Tibial nerve (tissue), 4 donors: ENCODE results near the gene RNF212B. TPM values are rescaled to one million over a fixed set of nuclear protein-coding genes. Genes with fewer than 3 reads are reported as not detected.

Source experiments
- DNase-seq, 2 donors: peaks; one replicate each; pipeline ENCODE4 v3.0.0-alpha.2; 2019; ENCODE audit warnings: low spot score in 2 of 2
- H3K27ac ChIP-seq, 4 donors: fragments of 200-600 bp; sonication (generic) in 3 of 4; one replicate each; pipeline ENCODE4 v1.5.1; 2017 to 2019; ENCODE audit warnings: mild to moderate bottlenecking in 1 of 4
- H3K27me3 ChIP-seq, 2 donors: fragments of 200-600 bp; sonication (generic) in 1 of 2; one replicate each; pipeline versions ENCODE4 v1.5.1 to v1.6.0; 2017 to 2019
- H3K36me3 ChIP-seq, 3 donors: fragments of 200-600 bp; sonication (generic); one replicate each; pipeline ENCODE4 v1.5.1; 2018 to 2019
- H3K4me1 ChIP-seq, 4 donors: fragments of 200-600 bp; sonication (generic) in 3 of 4; one replicate each; pipeline ENCODE4 v1.5.1; 2017 to 2019
- H3K4me3 ChIP-seq, 4 donors: fragments of 200-600 bp; sonication (generic) in 3 of 4; one replicate each; pipeline ENCODE4 v1.5.1; 2017 to 2019; ENCODE audit warnings: mild to moderate bottlenecking in 1 of 4, moderate library complexity in 1 of 4
- H3K9me3 ChIP-seq, 4 donors: fragments of 200-600 bp; sonication (generic) in 3 of 4; one replicate each; pipeline ENCODE4 v1.5.1; 2017 to 2019
- CTCF ChIP-seq, 5 experiments: fragments of 200-600 bp in 3 of 5; fragments of 450-650 bp in 2 of 5; sonication (generic) in 3 of 5; IDR thresholded peaks; one replicate each; pipeline ENCODE4 v1.5.1; 2016 to 2019; ENCODE audit warnings: antibody characterized with exemption in 5 of 5, mild to moderate bottlenecking in 3 of 5, moderate library complexity in 2 of 5
- EP300 ChIP-seq, 2 donors: sonication (generic); formaldehyde crosslinking; IDR thresholded peaks; one replicate each; pipeline ENCODE4 v1.6.1; 2017; ENCODE audit warnings: antibody characterized with exemption in 2 of 2, mild to moderate bottlenecking in 1 of 2
- POLR2A ChIP-seq, 2 donors: fragments of 450-650 bp; IDR thresholded peaks; one replicate each; pipeline ENCODE4 v1.6.1; 2017; ENCODE audit warnings: antibody characterized with exemption in 2 of 2, mild to moderate bottlenecking in 2 of 2, moderate library complexity in 2 of 2
- WGBS, 2 donors: methylation state at CpG; one replicate each; pipeline ENCODE4 v1.1.5; 2018; 5-methylcytosine and 5-hydroxymethylcytosine counted together
- total RNA-seq, 4 donors: library from RNA; depleted of rRNA; stranded (reverse); fragments of >200 nt; gene quantifications; one replicate each; pipeline ENCODE4 v1.1.0, GENCODE V29; 2016

RNF212B gene
- total RNA-seq, 4 donors from 2014 or later, result not detected

DNA sequence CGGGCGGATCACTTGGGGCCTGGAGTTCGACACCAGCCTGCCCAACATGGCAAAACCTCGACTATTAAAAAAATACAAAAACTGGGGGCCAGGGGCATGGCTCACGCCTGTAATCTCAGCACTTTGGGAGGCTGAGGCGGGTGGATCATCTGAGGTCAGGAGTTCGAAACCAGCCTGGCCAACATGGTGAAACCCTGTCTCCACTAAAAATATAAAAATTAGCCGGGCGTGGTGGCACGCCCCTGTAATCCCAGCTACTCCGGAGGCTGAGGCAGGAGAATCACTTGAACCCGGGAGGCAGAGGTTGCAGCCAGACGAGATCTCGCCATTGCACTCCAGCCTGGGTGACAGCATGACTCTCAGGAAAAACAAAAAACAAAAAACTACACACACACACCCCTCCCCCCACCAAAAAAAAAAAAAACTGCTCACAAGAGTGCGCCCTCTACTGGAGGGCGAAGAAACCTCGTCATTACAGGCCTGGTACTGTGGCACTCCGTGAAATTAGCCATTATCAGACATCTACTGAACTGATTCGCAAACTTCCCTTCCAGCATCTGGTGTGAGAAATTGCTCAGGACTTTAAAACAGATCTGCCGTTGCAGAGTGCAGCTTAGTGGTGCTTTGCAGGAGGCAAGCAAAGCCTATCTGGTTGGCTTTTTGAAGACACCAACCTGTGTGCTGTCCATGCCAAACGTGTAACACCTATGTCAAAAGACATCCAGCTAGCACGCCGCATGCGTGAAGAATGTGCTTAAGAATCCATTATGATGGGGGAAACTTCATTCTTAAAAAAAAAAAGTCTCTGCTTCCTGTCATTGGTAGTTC is 57.2 kb downstream of the RNF212B start:
- Histone ChIP-seq H3K27me3 (no peaks in the 10 kb centered on the region), H3K4me1 (peaks cover 0 to 38% (median 16%) of the 10 kb centered on the region in 4 donors), H3K9me3 (no peaks in the 10 kb centered on the region), H3K4me3 (no peak overlapping the region), H3K27ac (peak overlapping the region in 2 of 4 donors; percentile 27 to 30), H3K36me3 (peaks cover 0 to 26% (median 0%) of the 10 kb centered on the region in 3 donors)
- WGBS, 2 donors, result 31% methylated on average over 24 of the region's 24 CpGs
- TF ChIP-seq CTCF (IDR thresholded peaks at IDR 0.05) (peak; percentile 66 to 94 (median 71)), POLR2A (IDR thresholded peaks at IDR 0.05) (no peak)
- peak in 1 of 2 donors; percentile 47 for DNase-seq

- WGBS, 2 donors, result 78 to 80% methylated on average over 7 of the region's 7 CpGs
- Histone ChIP-seq H3K4me1 (peaks cover 0 to 47% (median 23%) of the 10 kb centered on the region in 4 donors), H3K27ac (peak overlapping the region in 2 of 4 donors; percentile 27 to 30), H3K4me3 (no peak overlapping the region), H3K36me3 (peaks cover 0 to 26% (median 0%) of the 10 kb centered on the region in 3 donors), H3K27me3 (no peaks in the 10 kb centered on the region), H3K9me3 (no peaks in the 10 kb centered on the region)
- no peak for TF ChIP-seq POLR2A (IDR thresholded peaks at IDR 0.05)
- TF ChIP-seq EP300 (IDR thresholded peaks at IDR 0.05), result no peak
- no peak for TF ChIP-seq CTCF (IDR thresholded peaks at IDR 0.05)
- DNase-seq, result no peak
These were observed 58.5 kb downstream of the RNF212B start for GRCh38 chr14:23296012-23296777.

DNA sequence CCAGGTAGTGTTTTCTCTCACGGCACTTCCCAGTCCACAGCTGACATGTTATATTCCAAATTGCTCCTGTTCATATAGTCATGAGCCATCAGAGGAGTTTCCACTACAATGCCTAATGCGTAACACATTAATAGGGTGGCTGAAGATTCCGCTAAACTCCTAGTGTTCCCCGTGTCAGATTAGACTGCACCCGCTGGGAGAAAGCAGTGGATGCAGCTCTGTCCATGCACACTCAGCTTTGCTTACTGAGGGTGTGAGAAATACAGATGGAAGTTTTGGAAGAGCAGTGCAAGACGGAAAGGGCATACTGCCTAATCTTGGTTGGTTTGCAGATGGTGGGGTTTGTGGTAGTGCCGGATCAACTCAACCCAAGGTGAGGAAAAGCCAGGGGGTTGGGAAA is 59.4 kb downstream of the RNF212B start:
- Histone ChIP-seq H3K27ac (peak overlapping the region in 2 of 4 donors; percentile 27 to 30), H3K27me3 (no peaks in the 10 kb centered on the region), H3K9me3 (no peaks in the 10 kb centered on the region), H3K4me1 (peaks cover 0 to 47% (median 23%) of the 10 kb centered on the region in 4 donors), H3K36me3 (peaks cover 0 to 26% (median 0%) of the 10 kb centered on the region in 3 donors), H3K4me3 (no peak overlapping the region)
- DNase-seq, result no peak
- 87 to 89% methylated on average over 7 of the region's 7 CpGs for WGBS, 2 donors
- TF ChIP-seq CTCF (IDR thresholded peaks at IDR 0.05) (no peak), EP300 (IDR thresholded peaks at IDR 0.05) (no peak), POLR2A (IDR thresholded peaks at IDR 0.05) (no peak)

GRCh38 chr14:23297611-23298277 is 60.0 kb downstream of the RNF212B start:
- peaks cover 0 to 50% (median 23%) of the 10 kb centered on the region in 4 donors for H3K4me1 ChIP-seq
- H3K36me3 ChIP-seq, result peaks cover 0 to 26% (median 0%) of the 10 kb centered on the region in 3 donors
- 83 to 89% methylated on average over 7 of the region's 7 CpGs for WGBS, 2 donors
- TF ChIP-seq CTCF (IDR thresholded peaks at IDR 0.05) (no peak), EP300 (IDR thresholded peaks at IDR 0.05) (no peak), POLR2A (IDR thresholded peaks at IDR 0.05) (no peak)
- no peak for DNase-seq
- H3K4me3 ChIP-seq, result no peak overlapping the region
- no peaks in the 10 kb centered on the region for H3K27me3 ChIP-seq
- H3K9me3 ChIP-seq, result no peaks in the 10 kb centered on the region
- H3K27ac ChIP-seq, result peak overlapping the region in 2 of 4 donors; percentile 97 to 100
